Measurements from ENCODE around the gene PNPLA8.
"Not testable (repeated sequence)": the region's sequence is repeated elsewhere in the genome, so short reads cannot be mapped to it uniquely, and the experiment has no call there.

The PNPLA8 gene

GRCh38 chr7:108484137-108484536 is 41.8 kb downstream of the PNPLA8 start:
- H3K27ac ChIP-seq = no peak overlapping the region
- no peak for TF ChIP-seq CTCF (conservative IDR thresholded peaks at IDR 0.05)

GRCh38 chr7:108480311-108480710 is 45.6 kb downstream of the PNPLA8 start:
- TF ChIP-seq CTCF (conservative IDR thresholded peaks at IDR 0.05) = no peak
- no peak overlapping the region for H3K27ac ChIP-seq

- H3K27ac ChIP-seq = no peak overlapping the region
- no peak for TF ChIP-seq CTCF (conservative IDR thresholded peaks at IDR 0.05)
These were observed 46.2 kb downstream of the PNPLA8 start for GRCh38 chr7:108479751-108480150.

GRCh38 chr7:108479118-108479517 is 46.8 kb downstream of the PNPLA8 start:
- TF ChIP-seq CTCF (conservative IDR thresholded peaks at IDR 0.05) = no peak

GRCh38 chr7:108468246-108468645 is 57.7 kb downstream of the PNPLA8 start:
- TF ChIP-seq CTCF (conservative IDR thresholded peaks at IDR 0.05) = no peak
- H3K27ac ChIP-seq = no peak overlapping the region

More at GRCh38 chr7:108479118-108479517, 46.8 kb downstream of the PNPLA8 start:
- H3K27ac ChIP-seq = no peak overlapping the region

GRCh38 chr7:108467391-108467790 is 58.5 kb downstream of the PNPLA8 start:
- H3K27ac ChIP-seq = no peak overlapping the region
- no peak for TF ChIP-seq CTCF (conservative IDR thresholded peaks at IDR 0.05)

- H3K27ac ChIP-seq = not testable (repeated sequence)
These were observed 59.6 kb downstream of the PNPLA8 start for GRCh38 chr7:108466322-108466721.

GRCh38 chr7:108464743-108465142 is 61.2 kb downstream of the PNPLA8 start:
- no peak overlapping the region for H3K27ac ChIP-seq
- TF ChIP-seq CTCF (conservative IDR thresholded peaks at IDR 0.05) = no peak

Data from VCaP (cell line).